K562 (cell line): ENCODE measurements around the gene ECM1. TPM values are rescaled to one million over a fixed set of nuclear protein-coding genes. Genes with fewer than 3 reads are reported as not detected.
A peak's percentile ranks its signal among the peaks of the same experiment; 100 is the strongest.

Experiments
- ATF7 ChIP-seq: fragments of 450-650 bp; IDR thresholded peaks from 2 replicates; pipeline ENCODE4 v1.7.1; 2014; ENCODE audit warnings: mild to moderate bottlenecking, moderate library complexity
- CC2D1A ChIP-seq: fragments of 450-650 bp; IDR thresholded peaks from 2 replicates; pipeline ENCODE4 v1.6.1; 2017; ENCODE audit warnings: mild to moderate bottlenecking
- CREB3L1 ChIP-seq: fragments of 450-650 bp; IDR thresholded peaks from 2 replicates; pipeline ENCODE4 v1.6.1; 2014; ENCODE audit warnings: low read depth, mild to moderate bottlenecking, moderate library complexity, borderline replicate concordance
- DEAF1 ChIP-seq: fragments of 450-650 bp; formaldehyde crosslinking; IDR thresholded peaks from 2 replicates; pipeline ENCODE4 v1.4.0; 2020; ENCODE audit warnings: mild to moderate bottlenecking, moderate library complexity
- ELF4 ChIP-seq: fragments of 450-650 bp; formaldehyde crosslinking; IDR thresholded peaks from 2 replicates; pipeline ENCODE4 v1.4.0; 2022; ENCODE audit warnings: missing genetic modification characterization
- MYNN ChIP-seq, 2 experiments: sonication (generic); formaldehyde crosslinking in 1 of 2; IDR thresholded peaks; 2 replicates each; pipeline versions ENCODE4 v1.5.0 to v1.6.1; 2016 to 2020; ENCODE audit warnings: antibody characterized with exemption in 1 of 2, missing genetic modification reagents in 1 of 2
- PKNOX1 ChIP-seq: fragments of 450-650 bp; IDR thresholded peaks from 2 replicates; pipeline ENCODE4 v1.6.1; 2016
- SMARCE1 ChIP-seq: fragments of 450-650 bp; IDR thresholded peaks from 2 replicates; pipeline ENCODE4 v1.7.1; 2016; ENCODE audit warnings: mild to moderate bottlenecking
- USF1 ChIP-seq: sonication (generic); formaldehyde crosslinking; IDR thresholded peaks from 2 replicates; pipeline ENCODE4 v1.9.0; 2022; ENCODE audit warnings: mild to moderate bottlenecking, missing genetic modification reagents
- ZNF431 ChIP-seq: sonication (generic); formaldehyde crosslinking; IDR thresholded peaks from 2 replicates; pipeline ENCODE4 v1.8.0; 2022; ENCODE audit warnings: mild to moderate bottlenecking, missing genetic modification reagents
- ZNF512 ChIP-seq: IDR thresholded peaks from 2 replicates; pipeline ENCODE4 v1.6.1; 2016; ENCODE audit warnings: missing genetic modification characterization, missing compliant biosample characterization
- polyA plus RNA-seq, 8 experiments: library from polyadenylated mRNA; depleted of rRNA in 4 of 8; stranded (reverse) in 5 of 8; unstranded in 3 of 8; fragments of >200 nt; fragmentation: Nextera tagmentation in 2 of 8; fragmentation: Illumina TruSeq in 1 of 8; extraction: Ambion mirVana in 2 of 8; extraction: Trizol in 1 of 8; gene quantifications; 2 replicates each; pipeline versions ENCODE4 v1.2.1 to v1.2.3, GENCODE V29; 2011 to 2014; ENCODE audit warnings: inconsistent platforms in 1 of 8, missing spikeins in 1 of 8
- total RNA-seq, 7 experiments: library from RNA; depleted of rRNA in 6 of 7; stranded (reverse); fragments of >200 nt in 6 of 7; fragmentation: Illumina TruSeq in 2 of 7; extraction: Trizol in 2 of 7; gene quantifications; 2 replicates each; pipeline versions ENCODE4 v1.2.1 to v1.2.3, GENCODE V29; 2011 to 2021; ENCODE audit warnings: low replicate concordance in 1 of 7

The ECM1 gene
- total and polyA plus RNA-seq, 9 of the 15 experiments (the other 6 are each of a cell fraction or from before 2014, with no cell fraction given): 6.6 to 52.2 (median 12.8) TPM

DNA sequence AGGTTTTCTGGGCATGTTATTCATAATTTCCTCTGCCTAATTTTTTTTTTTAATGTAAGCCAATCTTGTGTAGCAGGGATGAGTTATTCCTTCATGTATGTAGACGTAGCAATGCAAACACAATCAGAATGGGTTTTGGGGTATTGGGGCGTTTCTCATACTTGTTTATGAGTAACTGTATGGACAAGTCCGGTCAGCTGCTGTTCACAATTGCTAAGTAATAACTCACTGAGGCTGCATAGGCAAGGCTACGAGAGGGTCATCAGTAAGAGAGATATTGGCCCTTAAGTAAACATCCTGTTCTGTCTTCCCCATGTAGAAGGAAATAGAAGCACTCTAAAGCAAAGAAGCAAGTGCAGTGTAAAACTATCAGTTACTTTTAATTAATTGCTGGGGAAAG, 30.2 kb upstream of the ECM1 start (continued):
- TF ChIP-seq ATF7: 0 out of 2 replicates have a peak, but pooled peaks have one; percentile 17
- TF ChIP-seq CC2D1A: no peak
- TF ChIP-seq CREB3L1: no peak
- TF ChIP-seq ELF4 (CRISPR knock-in tag): no peak
- 0 out of 2 replicates have a peak, but pooled peaks have one; percentile 18 for TF ChIP-seq PKNOX1
- 0 out of 2 replicates have a peak, but pooled peaks have one; percentile 15 for TF ChIP-seq SMARCE1
- TF ChIP-seq ZNF431: no peak
- no peak for TF ChIP-seq DEAF1 (CRISPR knock-in tag)
- TF ChIP-seq ZNF512 (tag): no peak
- no peak for TF ChIP-seq USF1 (CRISPR knock-in tag)
- TF ChIP-seq MYNN (IDR thresholded peaks at IDR 0.05): no peak
- TF ChIP-seq MYNN (CRISPR knock-in tag; IDR thresholded peaks at IDR 0.05): no peak
- TF ChIP-seq, all 486 proteins: peak for 13
